Neural progenitor cell (in vitro differentiated cells): ENCODE measurements around the gene FMN1. TPM values are rescaled to one million over a fixed set of nuclear protein-coding genes. Genes with fewer than 3 reads are reported as not detected.

Experiments used
- DNase-seq: peaks from one replicate; pipeline ENCODE4 v3.0.0-alpha.2; 2016; ENCODE audit warnings: low spot score
- H2AFZ ChIP-seq: fragments of 200-600 bp; sonication (generic); replicated peaks from 2 replicates; pipeline ENCODE4 v1.6.1; 2016; ENCODE audit warnings: antibody characterized with exemption
- H3F3A ChIP-seq: fragments of 200-600 bp; sonication (generic); 2 replicates; pipeline ENCODE4 v1.6.1; 2016; ENCODE audit warnings: antibody characterized with exemption, low read depth
- H3K27ac ChIP-seq: fragments of 200-600 bp; sonication (generic); 2 replicates; pipeline ENCODE4 v1.5.1; 2016; ENCODE audit warnings: mild to moderate bottlenecking
- H3K27me3 ChIP-seq: fragments of 200-600 bp; sonication (generic); 2 replicates; pipeline ENCODE4 v1.6.1; 2016; ENCODE audit warnings: mild to moderate bottlenecking, moderate library complexity
- H3K36me3 ChIP-seq: fragments of 200-600 bp; sonication (generic); 2 replicates; pipeline ENCODE4 v1.5.1; 2016
- H3K4me1 ChIP-seq: fragments of 200-600 bp; sonication (generic); 2 replicates; pipeline ENCODE4 v1.6.1; 2016; ENCODE audit warnings: mixed run types
- H3K4me2 ChIP-seq: fragments of 200-600 bp; sonication (generic); 2 replicates; pipeline ENCODE4 v1.6.1; 2016
- H3K4me3 ChIP-seq: fragments of 200-600 bp; sonication (generic); 2 replicates; pipeline ENCODE4 v1.5.1; 2016
- H3K79me2 ChIP-seq: fragments of 200-600 bp; sonication (generic); 2 replicates; pipeline ENCODE4 v1.6.1; 2016; ENCODE audit warnings: low read depth
- H3K9ac ChIP-seq: fragments of 200-600 bp; sonication (generic); 2 replicates; pipeline ENCODE4 v1.6.1; 2016
- H3K9me3 ChIP-seq: fragments of 200-600 bp; sonication (generic); 2 replicates; pipeline ENCODE4 v1.5.1; 2016; ENCODE audit warnings: low read depth
- H4K20me1 ChIP-seq: fragments of 200-600 bp; sonication (generic); 2 replicates; pipeline ENCODE4 v1.6.1; 2016; ENCODE audit warnings: low read depth
- H3K27ac Mint-ChIP-seq: 3 replicates; pipeline ENCODE4 v1.8.0; 2021; ENCODE audit warnings: mixed read lengths
- H3K27me3 Mint-ChIP-seq: 2 replicates; pipeline ENCODE4 v1.8.0; 2022; ENCODE audit warnings: low read depth, mild to moderate bottlenecking, inconsistent platforms, moderate library complexity, mixed read lengths; ENCODE audit not compliant: insufficient read depth
- H3K36me3 Mint-ChIP-seq: 3 replicates; pipeline ENCODE4 v1.8.0; 2021; ENCODE audit warnings: mixed read lengths
- H3K4me1 Mint-ChIP-seq: 3 replicates; pipeline ENCODE4 v1.8.0; 2021; ENCODE audit warnings: mixed read lengths
- H3K4me3 Mint-ChIP-seq: 3 replicates; pipeline ENCODE4 v1.8.0; 2021; ENCODE audit warnings: mild to moderate bottlenecking, moderate library complexity, mixed read lengths
- H3K9me3 Mint-ChIP-seq: 3 replicates; pipeline ENCODE4 v1.8.0; 2020; ENCODE audit warnings: mixed read lengths
- EZH2 ChIP-seq: fragments of 200-600 bp; sonication (generic); IDR thresholded peaks from 2 replicates; pipeline ENCODE4 v1.6.1; 2017; ENCODE audit warnings: antibody characterized with exemption, mild to moderate bottlenecking, moderate library complexity
- EZH2phosphoT487 ChIP-seq: fragments of 200-600 bp; sonication (generic); IDR thresholded peaks from 2 replicates; pipeline ENCODE4 v1.6.1; 2017; ENCODE audit warnings: antibody characterized with exemption
- total RNA-seq: library from RNA; depleted of rRNA; stranded (reverse); fragments of >200 nt; gene quantifications from 2 replicates; pipeline ENCODE4 v1.2.3, GENCODE V29; 2015; ENCODE audit warnings: low replicate concordance
- TF ChIP-seq, protein P1 (sequence below): fragments of 200-600 bp; sonication (generic); IDR thresholded peaks from 2 replicates; pipeline ENCODE4 v1.5.1; 2017; ENCODE audit warnings: antibody characterized with exemption, mild to moderate bottlenecking

FMN1 gene
- total RNA-seq, 1 donor from 2014 or later: 5.7 TPM

DNA sequence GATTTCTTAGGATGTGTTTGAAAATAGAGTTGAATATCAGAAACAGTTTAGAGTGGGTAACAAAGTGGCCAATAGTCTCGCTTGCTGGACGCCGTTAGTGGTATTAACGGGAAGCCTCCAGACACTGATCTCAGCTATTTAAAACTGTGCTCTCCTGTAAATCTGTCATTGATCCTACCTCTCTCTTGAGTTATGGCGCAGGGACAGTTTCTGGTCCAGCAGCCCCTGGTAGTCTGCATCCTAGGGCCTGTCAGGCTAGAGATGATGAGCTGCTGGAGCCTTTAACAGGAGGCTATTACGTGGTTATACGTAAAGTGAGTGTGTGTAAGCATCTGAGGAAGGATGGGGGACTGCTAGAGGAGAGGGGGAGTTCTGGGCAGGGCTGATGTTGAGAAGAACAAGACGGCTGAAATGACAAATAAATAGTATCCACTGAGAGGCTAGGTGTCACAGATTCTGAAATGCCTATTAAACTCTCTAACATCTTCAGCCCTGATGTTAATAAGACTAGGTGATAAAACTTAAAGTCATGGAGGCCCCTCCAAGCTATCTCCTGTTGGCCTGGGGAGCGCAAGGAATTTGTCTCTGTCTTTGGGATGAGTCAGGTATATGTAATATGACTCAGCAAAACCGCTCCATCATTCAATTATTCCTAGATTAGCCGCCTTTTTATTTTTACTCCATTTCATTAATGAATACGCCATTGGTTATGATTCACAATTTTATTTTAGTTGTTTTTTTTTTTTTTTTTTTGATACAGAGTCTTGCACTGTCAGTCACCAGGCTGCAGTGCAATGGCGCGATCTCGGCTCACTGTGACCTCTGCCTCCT lies 321.0 kb downstream of the FMN1 start:
- no peak overlapping the region for H3K27ac ChIP-seq
- H3K36me3 ChIP-seq: no peaks in the 10 kb centered on the region
- Mint-ChIP-seq H3K27me3 (no peaks in the 10 kb centered on the region), H3K9me3 (no peaks in the 10 kb centered on the region), H3K4me1 (peaks cover 6% of the 10 kb centered on the region), H3K36me3 (no peaks in the 10 kb centered on the region), H3K4me3 (no peak overlapping the region), H3K27ac (no peak overlapping the region)
- H3K4me3 ChIP-seq: no peak overlapping the region
- no peak for DNase-seq
- H3K9me3 ChIP-seq: no peaks in the 10 kb centered on the region
- H3K4me1 ChIP-seq: no peaks in the 10 kb centered on the region
- H3F3A ChIP-seq: no peaks in the 10 kb centered on the region
- no peaks in the 10 kb centered on the region for H4K20me1 ChIP-seq
- H3K27me3 ChIP-seq: no peaks in the 10 kb centered on the region
- H3K9ac ChIP-seq: no peak overlapping the region
- TF ChIP-seq, protein P1, sequence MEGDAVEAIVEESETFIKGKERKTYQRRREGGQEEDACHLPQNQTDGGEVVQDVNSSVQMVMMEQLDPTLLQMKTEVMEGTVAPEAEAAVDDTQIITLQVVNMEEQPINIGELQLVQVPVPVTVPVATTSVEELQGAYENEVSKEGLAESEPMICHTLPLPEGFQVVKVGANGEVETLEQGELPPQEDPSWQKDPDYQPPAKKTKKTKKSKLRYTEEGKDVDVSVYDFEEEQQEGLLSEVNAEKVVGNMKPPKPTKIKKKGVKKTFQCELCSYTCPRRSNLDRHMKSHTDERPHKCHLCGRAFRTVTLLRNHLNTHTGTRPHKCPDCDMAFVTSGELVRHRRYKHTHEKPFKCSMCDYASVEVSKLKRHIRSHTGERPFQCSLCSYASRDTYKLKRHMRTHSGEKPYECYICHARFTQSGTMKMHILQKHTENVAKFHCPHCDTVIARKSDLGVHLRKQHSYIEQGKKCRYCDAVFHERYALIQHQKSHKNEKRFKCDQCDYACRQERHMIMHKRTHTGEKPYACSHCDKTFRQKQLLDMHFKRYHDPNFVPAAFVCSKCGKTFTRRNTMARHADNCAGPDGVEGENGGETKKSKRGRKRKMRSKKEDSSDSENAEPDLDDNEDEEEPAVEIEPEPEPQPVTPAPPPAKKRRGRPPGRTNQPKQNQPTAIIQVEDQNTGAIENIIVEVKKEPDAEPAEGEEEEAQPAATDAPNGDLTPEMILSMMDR: no peak
- TF ChIP-seq EZH2: no peak
- no peak for TF ChIP-seq EZH2phosphoT487
- H3K4me2 ChIP-seq: no peak overlapping the region
- no peaks in the 10 kb centered on the region for H3K79me2 ChIP-seq
- no peak overlapping the region for H2AFZ ChIP-seq

DNA sequence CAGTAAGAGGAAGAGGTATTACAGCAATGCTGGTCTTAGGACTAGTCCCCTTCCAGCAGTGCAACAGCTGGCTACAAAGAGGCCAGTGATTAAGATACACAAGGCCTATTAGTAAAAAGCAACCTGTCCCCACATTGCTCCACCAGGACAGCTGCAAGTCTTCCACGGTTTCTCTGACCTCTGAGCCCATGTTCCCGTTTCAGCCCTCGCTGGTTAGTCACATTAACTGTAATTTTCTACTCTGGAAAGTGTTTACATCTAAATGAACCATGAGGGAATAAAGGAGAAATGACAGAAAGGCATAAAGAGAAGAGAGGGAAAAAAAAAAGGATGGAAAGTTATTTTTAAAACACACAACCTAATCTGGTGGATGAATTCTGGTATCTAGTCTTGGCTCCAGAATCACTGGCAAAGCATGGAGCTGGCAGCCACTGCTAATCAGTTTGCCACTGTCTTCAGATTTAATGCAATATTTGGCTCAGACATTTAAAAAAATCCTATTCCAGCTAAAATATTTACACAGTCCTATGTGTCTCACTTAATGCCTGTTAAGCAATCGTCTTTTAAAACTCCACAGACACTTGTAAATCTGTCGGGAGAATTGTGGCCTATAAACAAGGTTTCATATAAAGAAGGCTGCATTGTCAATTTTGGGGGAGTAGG lies 321.8 kb downstream of the FMN1 start:
- no peak for DNase-seq
- Mint-ChIP-seq H3K9me3 (no peaks in the 10 kb centered on the region), H3K4me3 (no peak overlapping the region), H3K36me3 (no peaks in the 10 kb centered on the region), H3K27ac (peak overlapping the region; percentile 9), H3K4me1 (peaks cover 3% of the 10 kb centered on the region), H3K27me3 (no peaks in the 10 kb centered on the region)
- no peaks in the 10 kb centered on the region for H3K36me3 ChIP-seq
- no peaks in the 10 kb centered on the region for H4K20me1 ChIP-seq
- no peaks in the 10 kb centered on the region for H3K27me3 ChIP-seq
- no peaks in the 10 kb centered on the region for H3K9me3 ChIP-seq
- no peak overlapping the region for H3K9ac ChIP-seq
- no peak overlapping the region for H3K4me3 ChIP-seq
- no peak overlapping the region for H3K4me2 ChIP-seq
- no peaks in the 10 kb centered on the region for H3K4me1 ChIP-seq
- H3K27ac ChIP-seq: no peak overlapping the region
- H3F3A ChIP-seq: no peaks in the 10 kb centered on the region
- TF ChIP-seq EZH2phosphoT487: no peak
- TF ChIP-seq EZH2: no peak
- TF ChIP-seq, protein P1: no peak
- H2AFZ ChIP-seq: no peak overlapping the region
- H3K79me2 ChIP-seq: no peaks in the 10 kb centered on the region

DNA sequence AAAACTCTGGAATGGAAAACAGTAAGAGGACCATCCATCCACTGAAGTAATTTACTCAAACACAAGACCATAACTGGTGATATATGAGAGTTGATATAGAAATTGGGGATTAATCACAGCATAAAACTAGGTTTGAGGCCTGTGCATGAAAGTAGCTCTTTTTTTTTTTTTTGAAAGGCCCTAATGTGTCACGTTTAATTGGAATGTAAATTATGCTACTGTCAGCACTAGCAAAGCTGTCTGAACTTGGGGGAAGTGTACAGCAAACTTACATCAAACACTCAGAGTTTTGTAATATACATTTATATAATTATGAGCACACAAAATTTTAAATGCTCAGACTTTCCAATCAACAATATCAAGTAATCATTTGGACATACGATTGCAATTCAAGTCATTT lies 322.6 kb downstream of the FMN1 start:
- no peak overlapping the region for H3K4me3 Mint-ChIP-seq

More for the DNA sequence above, 322.6 kb downstream of the FMN1 start:
- no peaks in the 10 kb centered on the region for H3K9me3 Mint-ChIP-seq
- H3K4me3 ChIP-seq: no peak overlapping the region
- peaks cover 7% of the 10 kb centered on the region for H3K4me1 Mint-ChIP-seq
- TF ChIP-seq EZH2phosphoT487 (no peak), EZH2 (no peak)
- TF ChIP-seq, protein P1: no peak
- DNase-seq: no peak
- no peak overlapping the region for H3K27ac ChIP-seq
- H3F3A ChIP-seq: peaks cover 5% of the 10 kb centered on the region
- no peaks in the 10 kb centered on the region for H3K79me2 ChIP-seq
- H2AFZ ChIP-seq: no peak overlapping the region
- no peak overlapping the region for H3K9ac ChIP-seq
- H3K36me3 ChIP-seq: no peaks in the 10 kb centered on the region
- H3K36me3 Mint-ChIP-seq: no peaks in the 10 kb centered on the region
- no peaks in the 10 kb centered on the region for H3K27me3 Mint-ChIP-seq
- H3K9me3 ChIP-seq: no peaks in the 10 kb centered on the region
- peaks cover 4% of the 10 kb centered on the region for H3K4me1 ChIP-seq
- H3K27me3 ChIP-seq: no peaks in the 10 kb centered on the region
- H4K20me1 ChIP-seq: no peaks in the 10 kb centered on the region
- no peak overlapping the region for H3K27ac Mint-ChIP-seq
- no peak overlapping the region for H3K4me2 ChIP-seq
